ENCODE data around the gene SFSWAP. TPM values are rescaled to one million over a fixed set of nuclear protein-coding genes. Genes with fewer than 3 reads are reported as not detected.
"Not testable (repeated sequence)": the region's sequence is repeated elsewhere in the genome, so short reads cannot be mapped to it uniquely, and the experiment has no call there.

SFSWAP gene
- total and polyA plus RNA-seq, 12 donors = 14.0 to 94.0 (median 29.1) TPM

DNA sequence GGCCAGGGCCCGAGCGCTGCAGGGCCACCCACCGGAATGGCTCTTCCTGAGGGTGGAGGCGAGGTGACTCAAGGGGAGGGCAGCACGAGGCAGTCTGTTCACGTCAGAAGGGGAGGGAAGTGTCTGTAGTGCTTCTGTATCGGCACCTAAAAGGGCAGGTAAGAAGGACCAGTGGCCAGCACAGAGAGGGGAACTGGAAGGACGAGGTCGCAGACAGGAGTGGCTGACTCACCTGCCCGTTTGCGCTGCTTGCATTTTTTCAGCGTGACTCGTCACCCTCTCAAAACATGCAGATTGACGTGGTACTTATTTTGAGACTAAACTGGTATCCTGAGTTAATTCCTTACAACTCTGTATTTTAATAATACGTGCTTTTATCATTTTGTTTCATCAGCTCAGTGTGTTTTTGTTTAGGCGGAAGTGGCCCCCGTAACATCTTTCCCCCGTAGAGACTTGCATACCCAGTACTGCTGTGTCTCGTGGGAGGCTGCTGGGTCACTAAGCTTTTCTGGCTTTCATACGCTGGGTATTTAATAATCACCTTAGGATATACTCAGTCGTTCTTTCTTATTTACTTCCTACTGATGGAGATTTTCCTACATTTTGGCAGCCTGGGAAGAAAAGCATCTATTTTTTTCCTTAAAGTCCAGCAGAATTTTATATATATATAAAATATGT lies 26.4 kb downstream of the SFSWAP start:
- no peak for TF ChIP-seq CTCF (IDR thresholded peaks at IDR 0.05)
- no peak for TF ChIP-seq POLR2A (IDR thresholded peaks at IDR 0.05)
- H3K4me3 ChIP-seq = no peak overlapping the region
- 84 to 91% (median 86%) methylated on average over 21 of the region's 21 CpGs for whole genome bisulfite sequencing, 4 donors
- intact Hi-C loops (cut with DNase I) = no loop called here
- H3K27ac ChIP-seq = no peak overlapping the region
- no peaks in the 10 kb centered on the region for H3K4me1 ChIP-seq (replicated peaks in 1 of 2)
- no peaks in the 10 kb centered on the region for H3K9me3 ChIP-seq (replicated peaks in 1 of 3)
- peak in 2 of 7 donors; percentile 19 to 51 for DNase-seq
- H3K27me3 ChIP-seq = no peaks in the 10 kb centered on the region
- peaks cover 0 to 57% of the 10 kb centered on the region in 2 donors for H3K36me3 ChIP-seq (replicated peaks in 1 of 2)

DNA sequence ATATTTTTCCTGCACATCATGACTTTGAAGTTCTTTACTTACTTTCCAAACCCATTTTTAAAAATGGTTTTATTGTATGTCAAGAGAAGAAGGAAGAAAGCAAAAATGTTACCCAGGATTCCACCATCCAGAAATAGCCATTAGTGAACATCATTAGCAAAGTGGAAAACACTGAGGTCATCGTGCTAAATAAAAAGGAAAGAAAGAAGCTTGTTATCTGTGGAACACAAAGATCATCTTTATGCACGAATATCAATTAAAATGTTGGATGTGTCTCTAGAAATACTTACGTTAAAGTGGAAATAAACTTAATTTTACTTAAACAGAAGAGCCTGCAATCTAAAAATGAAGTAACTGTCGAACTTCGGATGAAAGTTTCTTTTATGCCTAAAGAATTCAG lies 27.3 kb downstream of the SFSWAP start:
- Histone ChIP-seq H3K36me3 (replicated peaks in 1 of 2) (peaks cover 0 to 56% of the 10 kb centered on the region in 2 donors), H3K27me3 (no peaks in the 10 kb centered on the region), H3K4me3 (no peak overlapping the region), H3K27ac (no peak overlapping the region), H3K9me3 (replicated peaks in 1 of 3) (no peaks in the 10 kb centered on the region), H3K4me1 (replicated peaks in 1 of 2) (no peaks in the 10 kb centered on the region)
- intact Hi-C loops (cut with DNase I) = no loop called here
- WGBS, 4 donors = 78 to 86% (median 82%) methylated on average over 5 of the region's 5 CpGs
- DNase-seq = no peak
- no peak for TF ChIP-seq CTCF (IDR thresholded peaks at IDR 0.05)
- no peak for TF ChIP-seq POLR2A (IDR thresholded peaks at IDR 0.05)

- intact Hi-C loops (cut with DNase I) = loop anchor here in 1 of 2 donors (2.0 kb wide), 1 partner anchor 14 kb away; no protein-coding TSS in a partner anchor
These were observed 29.7 kb downstream of the SFSWAP start for GRCh38 chr12:131740626-131741025.

GRCh38 chr12:131742761-131743160 lies 31.9 kb downstream of the SFSWAP start:
- peaks cover 0 to 46% of the 10 kb centered on the region in 2 donors for H3K36me3 ChIP-seq (replicated peaks in 1 of 2)
- H3K4me3 ChIP-seq; H3K4me1 ChIP-seq (replicated peaks in 1 of 2); H3K9me3 ChIP-seq (replicated peaks in 1 of 3); H3K27ac ChIP-seq; DNase-seq; intact Hi-C loops (cut with DNase I); H3K27me3 ChIP-seq: not testable (repeated sequence)
- 95 to 99% (median 97%) methylated on average over 3 of the region's 3 CpGs for WGBS, 4 donors

More at GRCh38 chr12:131740626-131741025, 29.7 kb downstream of the SFSWAP start:
- 85 to 95% (median 91%) methylated on average over 2 of the region's 2 CpGs for WGBS, 4 donors
- peak in 1 of 7 donors; percentile 10 for DNase-seq
- Histone ChIP-seq H3K9me3 (replicated peaks in 1 of 3) (no peaks in the 10 kb centered on the region), H3K27ac (no peak overlapping the region), H3K4me1 (replicated peaks in 1 of 2) (no peaks in the 10 kb centered on the region), H3K4me3 (no peak overlapping the region), H3K27me3 (no peaks in the 10 kb centered on the region), H3K36me3 (replicated peaks in 1 of 2) (peaks cover 0 to 45% of the 10 kb centered on the region in 2 donors)
- TF ChIP-seq CTCF (IDR thresholded peaks at IDR 0.05) = no peak
- TF ChIP-seq POLR2A (IDR thresholded peaks at IDR 0.05) = no peak

GRCh38 chr12:131743410-131743809 lies 32.5 kb downstream of the SFSWAP start:
- intact Hi-C loops (cut with DNase I); H3K27me3 ChIP-seq; H3K9me3 ChIP-seq (replicated peaks in 1 of 3); H3K27ac ChIP-seq; H3K4me3 ChIP-seq; H3K4me1 ChIP-seq (replicated peaks in 1 of 2): not testable (repeated sequence)
- 92 to 100% (median 96%) methylated on average over 6 to 8 of the region's 8 CpGs for WGBS, 4 donors
- peak in 1 of 7 donors; percentile 18 for DNase-seq
- H3K36me3 ChIP-seq (replicated peaks in 1 of 2) = peaks cover 0 to 53% of the 10 kb centered on the region in 2 donors

DNA sequence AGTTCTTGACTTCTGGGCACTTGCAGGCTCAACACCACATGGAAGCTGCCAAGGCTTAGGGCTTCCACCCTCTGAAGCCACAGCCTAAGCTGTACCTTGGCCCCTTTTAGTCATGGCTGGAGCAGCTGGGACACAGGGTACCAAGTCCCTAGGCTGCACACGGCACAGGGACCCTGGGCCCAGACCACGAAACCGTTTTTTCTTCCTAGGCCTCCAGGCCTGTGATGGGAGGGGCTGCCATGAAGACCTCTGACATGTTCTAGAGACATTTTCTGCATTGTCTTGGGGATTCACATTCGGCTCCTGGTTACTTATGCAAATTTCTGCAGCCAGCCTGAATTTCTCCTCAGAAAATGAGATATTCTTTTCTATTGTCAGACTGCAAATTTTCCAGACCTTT lies 33.0 kb downstream of the SFSWAP start:
- intact Hi-C loops (cut with DNase I); H3K27ac ChIP-seq; H3K9me3 ChIP-seq (replicated peaks in 1 of 3); H3K4me3 ChIP-seq; H3K27me3 ChIP-seq; H3K4me1 ChIP-seq (replicated peaks in 1 of 2): not testable (repeated sequence)
- H3K36me3 ChIP-seq (replicated peaks in 1 of 2) = peaks cover 0 to 57% of the 10 kb centered on the region in 2 donors
- DNase-seq = peak in 1 of 7 donors; percentile 31
- 96 to 100% (median 97%) methylated on average over 4 of the region's 4 CpGs for WGBS, 4 donors

DNA sequence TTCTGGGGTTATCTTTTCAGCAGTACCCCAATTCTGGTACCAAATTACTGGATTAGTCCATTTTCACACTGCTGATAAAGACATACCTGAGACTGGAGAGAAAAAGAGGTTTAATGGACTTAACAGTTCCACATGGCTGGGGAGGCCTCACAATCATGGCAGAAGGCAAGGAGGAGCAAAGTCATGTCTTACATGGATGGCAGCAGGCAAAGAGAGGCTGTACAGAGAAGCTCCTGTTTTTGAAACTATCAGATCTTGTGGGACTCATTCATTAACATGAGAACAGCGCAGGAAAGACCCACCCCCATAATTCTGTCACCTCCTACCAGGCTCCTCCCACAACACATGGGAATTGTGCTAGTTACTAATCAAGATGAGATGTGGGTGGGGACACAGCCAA lies 33.8 kb downstream of the SFSWAP start:
- DNase-seq = peak in 1 of 7 donors; percentile 4
- H3K9me3 ChIP-seq (replicated peaks in 1 of 3); H3K27ac ChIP-seq; H3K27me3 ChIP-seq; intact Hi-C loops (cut with DNase I); H3K4me3 ChIP-seq; H3K4me1 ChIP-seq (replicated peaks in 1 of 2): not testable (repeated sequence)
- peaks cover 0 to 54% of the 10 kb centered on the region in 2 donors for H3K36me3 ChIP-seq (replicated peaks in 1 of 2)
- WGBS, 4 donors = 95 to 100% (median 99%) methylated on average over 1 of the region's 1 CpG

Measured in adrenal gland (tissue), 12 donors.